Hepatocyte (in vitro differentiated cells): Measurements from ENCODE around the gene DOK6. TPM values are rescaled to one million over a fixed set of nuclear protein-coding genes. Genes with fewer than 3 reads are reported as not detected.

Source experiments
- DNase-seq: peaks from one replicate; pipeline ENCODE4 v3.0.0-alpha.2; 2016; ENCODE audit warnings: low spot score
- H2AFZ ChIP-seq: fragments of 200-600 bp; sonication (generic); 2 replicates; pipeline ENCODE4 v1.6.0; 2016; ENCODE audit warnings: antibody characterized with exemption, mild to moderate bottlenecking
- H3K27ac ChIP-seq: fragments of 200-600 bp; sonication (generic); 2 replicates; pipeline ENCODE4 v1.5.1; 2016; ENCODE audit warnings: mild to moderate bottlenecking
- H3K27me3 ChIP-seq: fragments of 200-600 bp; sonication (generic); 2 replicates; pipeline ENCODE4 v1.6.1; 2016
- H3K36me3 ChIP-seq: fragments of 200-600 bp; sonication (generic); replicated peaks from 2 replicates; pipeline ENCODE4 v1.5.1; 2016; ENCODE audit warnings: low read depth; ENCODE audit not compliant: insufficient read depth
- H3K4me1 ChIP-seq: fragments of 200-600 bp; sonication (generic); 2 replicates; pipeline ENCODE4 v1.5.1; 2016; ENCODE audit warnings: mild to moderate bottlenecking, moderate library complexity; ENCODE audit not compliant: insufficient read depth
- H3K4me2 ChIP-seq: fragments of 200-600 bp; sonication (generic); 2 replicates; pipeline ENCODE4 v1.6.0; 2016
- H3K4me3 ChIP-seq: fragments of 200-600 bp; sonication (generic); 2 replicates; pipeline ENCODE4 v1.5.1; 2016; ENCODE audit warnings: mild to moderate bottlenecking
- H3K79me2 ChIP-seq: fragments of 200-600 bp; sonication (generic); 2 replicates; pipeline ENCODE4 v1.6.0; 2017; ENCODE audit warnings: mild to moderate bottlenecking
- H3K9me2 ChIP-seq: fragments of 200-600 bp; sonication (generic); replicated peaks from 2 replicates; pipeline ENCODE4 v1.6.0; 2017; ENCODE audit warnings: mild to moderate bottlenecking; ENCODE audit not compliant: insufficient read depth
- H3K9me3 ChIP-seq: fragments of 200-600 bp; sonication (generic); 2 replicates; pipeline ENCODE4 v1.5.1; 2016; ENCODE audit warnings: low read depth, mild to moderate bottlenecking
- H4K20me1 ChIP-seq: fragments of 200-600 bp; sonication (generic); 2 replicates; pipeline ENCODE4 v1.6.0; 2016; ENCODE audit warnings: mild to moderate bottlenecking; ENCODE audit not compliant: insufficient read depth, poor library complexity, severe bottlenecking
- EZH2 ChIP-seq: fragments of 200-600 bp; sonication (generic); IDR thresholded peaks from 2 replicates; pipeline ENCODE4 v1.6.1; 2016; ENCODE audit warnings: antibody characterized with exemption, mild to moderate bottlenecking, borderline replicate concordance
- EZH2phosphoT487 ChIP-seq: fragments of 200-600 bp; sonication (generic); IDR thresholded peaks from one replicate; pipeline ENCODE4 v1.6.1; 2018; ENCODE audit warnings: antibody characterized with exemption, mild to moderate bottlenecking, low read depth, moderate library complexity; ENCODE audit not compliant: unreplicated experiment, severe bottlenecking
- WGBS: methylation state at CpG from one replicate; pipeline ENCODE4 v1.1.6; 2016; ENCODE audit warnings: low lambda C conversion rate; ENCODE audit errors: missing lambda C conversion rate; 5-methylcytosine and 5-hydroxymethylcytosine counted together
- polyA plus RNA-seq: library from polyadenylated mRNA; unstranded; fragments of >200 nt; fragmentation: Nextera tagmentation; extraction: Ambion mirVana; gene quantifications from 2 replicates; pipeline ENCODE4 v1.2.1, GENCODE V29; 2016
- total RNA-seq: library from RNA; depleted of rRNA; stranded (reverse); fragments of >200 nt; gene quantifications from 2 replicates; pipeline ENCODE4 v1.2.3, GENCODE V29; 2014
- TF ChIP-seq, protein P1 (sequence below): fragments of 200-600 bp; sonication (generic); IDR thresholded peaks from 2 replicates; pipeline ENCODE4 v1.5.1; 2016; ENCODE audit warnings: antibody characterized with exemption, mild to moderate bottlenecking; ENCODE audit not compliant: poor library complexity

The DOK6 gene
- total and polyA plus RNA-seq, 2 experiments from 2014 or later: 2.6 to 4.0 TPM

- no peak overlapping the region for H3K4me2 ChIP-seq
- H3K4me1 ChIP-seq: no peaks in the 10 kb centered on the region
- H2AFZ ChIP-seq: no peak overlapping the region
- no peaks in the 10 kb centered on the region for H3K9me2 ChIP-seq
- no peak overlapping the region for H3K4me3 ChIP-seq
- no peak for TF ChIP-seq EZH2
- TF ChIP-seq, protein P1, sequence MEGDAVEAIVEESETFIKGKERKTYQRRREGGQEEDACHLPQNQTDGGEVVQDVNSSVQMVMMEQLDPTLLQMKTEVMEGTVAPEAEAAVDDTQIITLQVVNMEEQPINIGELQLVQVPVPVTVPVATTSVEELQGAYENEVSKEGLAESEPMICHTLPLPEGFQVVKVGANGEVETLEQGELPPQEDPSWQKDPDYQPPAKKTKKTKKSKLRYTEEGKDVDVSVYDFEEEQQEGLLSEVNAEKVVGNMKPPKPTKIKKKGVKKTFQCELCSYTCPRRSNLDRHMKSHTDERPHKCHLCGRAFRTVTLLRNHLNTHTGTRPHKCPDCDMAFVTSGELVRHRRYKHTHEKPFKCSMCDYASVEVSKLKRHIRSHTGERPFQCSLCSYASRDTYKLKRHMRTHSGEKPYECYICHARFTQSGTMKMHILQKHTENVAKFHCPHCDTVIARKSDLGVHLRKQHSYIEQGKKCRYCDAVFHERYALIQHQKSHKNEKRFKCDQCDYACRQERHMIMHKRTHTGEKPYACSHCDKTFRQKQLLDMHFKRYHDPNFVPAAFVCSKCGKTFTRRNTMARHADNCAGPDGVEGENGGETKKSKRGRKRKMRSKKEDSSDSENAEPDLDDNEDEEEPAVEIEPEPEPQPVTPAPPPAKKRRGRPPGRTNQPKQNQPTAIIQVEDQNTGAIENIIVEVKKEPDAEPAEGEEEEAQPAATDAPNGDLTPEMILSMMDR: no peak
- TF ChIP-seq EZH2phosphoT487: no peak
- no peaks in the 10 kb centered on the region for H3K36me3 ChIP-seq
- no peak for DNase-seq
- H3K79me2 ChIP-seq: no peaks in the 10 kb centered on the region
- no peaks in the 10 kb centered on the region for H3K27me3 ChIP-seq
- H3K9me3 ChIP-seq: no peaks in the 10 kb centered on the region
- no peaks in the 10 kb centered on the region for H4K20me1 ChIP-seq
- no peak overlapping the region for H3K27ac ChIP-seq
These were observed 376.6 kb downstream of the DOK6 start for GRCh38 chr18:69777248-69777647.

DNA sequence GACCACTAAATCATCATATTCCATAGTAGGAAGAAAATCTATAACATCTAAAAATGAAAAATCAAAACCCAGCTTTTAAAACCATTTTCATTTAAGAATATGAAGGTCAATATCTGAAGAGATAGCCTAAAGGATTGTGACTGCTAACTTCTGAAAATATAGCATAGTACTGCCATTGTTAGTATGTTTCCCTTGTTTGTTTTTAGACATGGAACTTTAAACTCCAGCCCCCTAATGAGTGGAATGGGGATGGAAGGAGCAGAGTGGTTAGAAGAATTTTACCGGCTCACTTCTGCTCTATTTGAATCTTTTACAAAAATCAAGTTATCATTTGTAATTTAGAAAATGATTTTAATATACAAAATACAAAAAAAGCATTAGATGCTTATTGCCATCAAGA, 378.0 kb downstream of the DOK6 start:
- TF ChIP-seq EZH2phosphoT487 (no peak), EZH2 (no peak)
- TF ChIP-seq, protein P1: no peak
- no peaks in the 10 kb centered on the region for H3K27me3 ChIP-seq
- H3K9me2 ChIP-seq: no peaks in the 10 kb centered on the region
- H3K9me3 ChIP-seq: no peaks in the 10 kb centered on the region
- H3K36me3 ChIP-seq: no peaks in the 10 kb centered on the region
- no peaks in the 10 kb centered on the region for H3K79me2 ChIP-seq
- no peak overlapping the region for H3K4me2 ChIP-seq
- no peak for DNase-seq
- H3K4me3 ChIP-seq: no peak overlapping the region
- 93% methylated on average over 1 of the region's 1 CpG for WGBS
- H2AFZ ChIP-seq: no peak overlapping the region
- no peak overlapping the region for H3K27ac ChIP-seq
- H3K4me1 ChIP-seq: no peaks in the 10 kb centered on the region
- H4K20me1 ChIP-seq: no peaks in the 10 kb centered on the region

GRCh38 chr18:69780851-69781250, 380.2 kb downstream of the DOK6 start:
- no peak overlapping the region for H3K27ac ChIP-seq
- no peak overlapping the region for H3K4me3 ChIP-seq
- WGBS: 93% methylated on average over 3 of the region's 3 CpGs
- no peaks in the 10 kb centered on the region for H3K9me2 ChIP-seq
- DNase-seq: no peak
- H3K4me1 ChIP-seq: no peaks in the 10 kb centered on the region
- no peaks in the 10 kb centered on the region for H3K9me3 ChIP-seq
- no peak for TF ChIP-seq EZH2
- TF ChIP-seq EZH2phosphoT487: no peak
- TF ChIP-seq, protein P1: no peak
- H3K27me3 ChIP-seq: no peaks in the 10 kb centered on the region
- no peaks in the 10 kb centered on the region for H3K79me2 ChIP-seq
- H2AFZ ChIP-seq: no peak overlapping the region
- H3K36me3 ChIP-seq: no peaks in the 10 kb centered on the region
- no peaks in the 10 kb centered on the region for H4K20me1 ChIP-seq
- no peak overlapping the region for H3K4me2 ChIP-seq

- Histone ChIP-seq H3K4me1 (no peaks in the 10 kb centered on the region), H3K27ac (no peak overlapping the region), H3K4me3 (no peak overlapping the region), H2AFZ (no peak overlapping the region), H3K27me3 (no peaks in the 10 kb centered on the region), H4K20me1 (no peaks in the 10 kb centered on the region), H3K4me2 (no peak overlapping the region), H3K79me2 (no peaks in the 10 kb centered on the region), H3K36me3 (no peaks in the 10 kb centered on the region), H3K9me3 (no peaks in the 10 kb centered on the region), H3K9me2 (no peaks in the 10 kb centered on the region)
- no peak for DNase-seq
- WGBS: 89% methylated on average over 2 of the region's 2 CpGs
- TF ChIP-seq, protein P1: no peak
- TF ChIP-seq EZH2phosphoT487 (no peak), EZH2 (no peak)
These were observed 384.1 kb downstream of the DOK6 start for GRCh38 chr18:69784815-69785214.
